ENCODE measurements around the gene LHX3. TPM values are rescaled to one million over a fixed set of nuclear protein-coding genes. Genes with fewer than 3 reads are reported as not detected.

LHX3 gene
- total RNA-seq, 2 experiments from 2014 or later: not detected

DNA sequence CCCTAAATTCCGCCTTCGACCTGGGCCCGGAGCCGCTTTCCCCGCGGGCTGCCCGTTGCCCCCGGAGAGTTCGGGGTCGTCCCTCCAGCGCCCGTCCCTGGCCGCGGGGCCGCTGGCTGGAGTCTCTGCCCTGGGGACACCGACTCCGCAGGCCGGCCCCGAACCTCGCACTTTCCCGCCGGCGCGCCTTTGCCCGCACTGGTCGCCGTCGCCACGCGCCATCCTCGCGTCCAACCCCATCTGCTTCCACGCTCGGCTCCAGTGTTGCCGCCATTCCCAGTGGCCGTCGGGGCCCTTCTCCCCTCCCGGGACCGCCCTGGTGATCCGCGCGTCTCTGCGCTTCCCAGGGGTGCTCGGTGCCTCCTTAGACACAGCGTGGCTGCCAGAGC is 11.0 kb downstream of the LHX3 start:
- Mint-ChIP-seq H3K27ac (no peak overlapping the region), H3K36me3 (ENCODE audit: low read depth) (no peaks in the 10 kb centered on the region)

DNA sequence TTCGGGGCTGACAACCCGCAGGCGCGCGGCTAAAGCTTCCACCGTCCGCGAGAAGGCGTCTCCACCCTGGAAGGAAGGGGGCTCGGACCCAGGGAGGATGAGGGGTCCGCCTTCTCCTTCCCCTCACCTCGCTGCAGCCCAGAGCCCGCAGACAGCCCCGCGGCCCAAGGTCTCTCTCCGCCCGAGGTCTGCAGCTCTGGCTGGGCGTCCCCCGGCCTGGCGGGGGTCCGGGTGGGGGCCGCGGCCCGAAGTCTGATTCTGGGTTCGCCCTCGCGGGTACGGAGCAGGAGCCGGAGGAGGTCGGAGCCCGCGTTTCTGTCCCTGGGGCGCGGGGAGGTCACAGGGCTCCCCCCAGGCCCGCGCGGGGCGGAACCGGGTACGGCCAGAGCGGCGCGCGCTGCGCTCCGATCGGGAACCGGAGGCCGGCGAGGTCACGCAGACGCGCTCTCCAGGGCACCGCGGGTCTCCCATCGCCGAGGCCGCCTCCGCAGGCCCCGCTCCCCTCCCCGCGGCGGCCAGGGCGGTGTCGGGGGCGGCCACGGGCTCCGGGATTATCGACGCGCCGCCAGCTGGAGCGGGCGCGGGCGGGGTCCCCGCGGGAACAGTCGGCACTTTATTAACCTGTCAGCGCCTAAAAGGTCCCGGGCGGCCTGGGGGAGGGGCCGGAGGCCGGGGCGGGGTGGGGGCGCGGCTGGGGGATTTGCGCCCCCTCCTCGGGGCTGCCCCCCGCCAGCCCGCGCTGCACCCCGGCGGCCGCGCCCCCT is 11.6 kb downstream of the LHX3 start:
- no peaks in the 10 kb centered on the region for H3K36me3 Mint-ChIP-seq (ENCODE audit: low read depth)
- peaks cover 7% of the 10 kb centered on the region for H3K4me1 Mint-ChIP-seq
- intact Hi-C loops (cut with DNase I, micrococcal nuclease): no loop called here
- no peak overlapping the region for H3K4me3 Mint-ChIP-seq
- no peak overlapping the region for H3K27ac Mint-ChIP-seq
- DNase-seq (no peak), ATAC-seq (no peak)
- H3K9me3 Mint-ChIP-seq (ENCODE audit: low read depth): no peaks in the 10 kb centered on the region
- ChIA-PET POLR2A (no interaction called here), CTCF (interaction anchor here (0.6 kb wide), 1 partner anchor 1727 kb away, joined by 4 read pairs; no protein-coding TSS in a partner anchor)
- H3K27me3 Mint-ChIP-seq: peaks cover 56% of the 10 kb centered on the region

More for the DNA sequence above, 11.0 kb downstream of the LHX3 start:
- ATAC-seq: no peak
- H3K4me1 Mint-ChIP-seq: peaks cover 7% of the 10 kb centered on the region
- H3K4me3 Mint-ChIP-seq: no peak overlapping the region
- no peak for DNase-seq
- H3K27me3 Mint-ChIP-seq: peaks cover 58% of the 10 kb centered on the region
- POLR2A ChIA-PET: no interaction called here
- intact Hi-C loops (cut with DNase I, micrococcal nuclease): no loop called here
- no peaks in the 10 kb centered on the region for H3K9me3 Mint-ChIP-seq (ENCODE audit: low read depth)
- CTCF ChIA-PET: no interaction called here

DNA sequence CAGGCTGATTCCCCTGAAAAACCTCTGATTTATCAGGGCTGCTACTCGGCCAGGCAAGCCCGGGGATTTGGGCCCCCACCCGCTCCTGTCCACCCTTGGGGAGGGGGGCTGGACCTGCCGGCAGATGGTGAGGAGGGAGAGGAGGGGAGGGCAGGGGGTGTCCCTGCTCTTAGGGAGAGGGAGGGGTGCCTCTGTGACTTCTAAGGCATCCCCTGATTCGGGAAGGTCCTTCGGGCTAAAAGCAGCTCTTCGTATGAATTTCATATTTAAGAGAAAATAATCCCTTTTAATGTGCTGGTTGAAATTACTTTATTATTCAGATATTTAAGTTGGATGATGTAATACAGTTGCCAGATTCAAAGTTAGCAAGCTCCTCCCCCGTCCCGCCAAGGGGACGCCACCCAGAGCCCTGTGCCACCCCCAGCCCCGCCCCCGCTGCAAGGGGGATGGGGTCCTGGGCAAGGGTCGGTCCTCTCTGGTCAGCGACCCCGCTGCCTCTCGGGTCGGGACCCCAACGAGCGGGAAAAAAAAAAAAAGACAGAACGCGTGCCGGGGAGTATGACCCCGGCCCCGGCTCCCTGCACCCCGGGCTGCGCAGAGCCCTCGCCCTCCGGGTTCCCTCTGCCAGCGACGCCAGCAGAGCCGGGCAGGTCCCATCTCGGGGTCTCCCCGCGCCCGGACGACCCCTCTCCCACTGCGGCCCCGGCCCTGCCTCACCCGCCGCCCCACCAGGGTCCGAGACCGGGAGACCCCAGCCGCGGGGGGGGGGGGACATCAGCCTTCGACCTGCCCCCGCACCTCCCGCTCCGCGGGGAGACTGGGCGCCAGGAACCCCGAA is 12.4 kb downstream of the LHX3 start:
- H3K4me3 Mint-ChIP-seq: no peak overlapping the region
- CTCF ChIA-PET: interaction anchor here (0.5 to 0.6 kb wide), 3 partner anchors 473 to 1727 kb away, joined by 3 to 4 read pairs (median 4); no protein-coding TSS in a partner anchor
- H3K27ac Mint-ChIP-seq: no peak overlapping the region
- POLR2A ChIA-PET: no interaction called here
- H3K9me3 Mint-ChIP-seq (ENCODE audit: low read depth): no peaks in the 10 kb centered on the region
- no peaks in the 10 kb centered on the region for H3K36me3 Mint-ChIP-seq (ENCODE audit: low read depth)
- peaks cover 53% of the 10 kb centered on the region for H3K27me3 Mint-ChIP-seq
- DNase-seq (no peak), ATAC-seq (no peak)
- peaks cover 7% of the 10 kb centered on the region for H3K4me1 Mint-ChIP-seq
- intact Hi-C loops (cut with DNase I, micrococcal nuclease): no loop called here

GRCh38 chr9:136191960-136192286 is 13.0 kb downstream of the LHX3 start:
- ATAC-seq: no peak
- H3K36me3 Mint-ChIP-seq (ENCODE audit: low read depth): no peaks in the 10 kb centered on the region
- H3K4me3 Mint-ChIP-seq: no peak overlapping the region
- peaks cover 7% of the 10 kb centered on the region for H3K4me1 Mint-ChIP-seq
- no peak for DNase-seq
- no peaks in the 10 kb centered on the region for H3K9me3 Mint-ChIP-seq (ENCODE audit: low read depth)
- ChIA-PET POLR2A (no interaction called here), CTCF (interaction anchor here (0.5 to 0.6 kb wide), 2 partner anchors 472 to 485 kb away, joined by 3 to 4 read pairs; no protein-coding TSS in a partner anchor)
- no peak overlapping the region for H3K27ac Mint-ChIP-seq
- intact Hi-C loops (cut with DNase I, micrococcal nuclease): no loop called here
- H3K27me3 Mint-ChIP-seq: peaks cover 55% of the 10 kb centered on the region

GRCh38 chr9:136191099-136191959 is 13.6 kb downstream of the LHX3 start:
- Mint-ChIP-seq H3K4me3 (no peak overlapping the region), H3K4me1 (peaks cover 3% of the 10 kb centered on the region), H3K9me3 (ENCODE audit: low read depth) (no peaks in the 10 kb centered on the region), H3K27ac (no peak overlapping the region), H3K36me3 (ENCODE audit: low read depth) (no peaks in the 10 kb centered on the region), H3K27me3 (peaks cover 49% of the 10 kb centered on the region)
- intact Hi-C loops (cut with DNase I, micrococcal nuclease): no loop called here
- ChIA-PET CTCF (no interaction called here), POLR2A (no interaction called here)
- no peak for DNase-seq
- ATAC-seq: no peak

DNA sequence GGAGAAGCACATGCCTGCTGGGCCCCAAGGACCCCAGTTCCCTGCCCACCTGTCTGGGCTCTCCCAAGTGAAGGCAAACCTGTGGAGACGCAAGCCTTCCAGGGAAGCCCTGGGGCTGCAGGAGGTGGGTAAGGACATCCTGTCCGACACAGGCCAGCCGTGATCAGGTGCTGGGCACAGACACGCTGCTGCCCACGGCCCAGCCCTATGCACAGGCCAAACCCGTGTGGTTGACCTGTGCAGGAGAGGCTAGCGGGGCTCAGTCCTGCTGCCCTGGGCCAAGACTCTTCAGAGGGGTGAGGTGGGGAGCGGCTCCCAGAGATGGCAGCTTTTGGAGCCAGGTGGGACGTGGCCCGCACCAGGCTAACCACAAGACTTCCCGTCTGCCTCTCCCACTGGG is 14.3 kb downstream of the LHX3 start:
- Mint-ChIP-seq H3K4me3 (no peak overlapping the region), H3K27me3 (peaks cover 44% of the 10 kb centered on the region), H3K27ac (no peak overlapping the region), H3K36me3 (ENCODE audit: low read depth) (no peaks in the 10 kb centered on the region), H3K9me3 (ENCODE audit: low read depth) (no peaks in the 10 kb centered on the region), H3K4me1 (no peaks in the 10 kb centered on the region)
- ATAC-seq (no peak), DNase-seq (no peak)
- ChIA-PET CTCF (no interaction called here), POLR2A (no interaction called here)
- intact Hi-C loops (cut with DNase I, micrococcal nuclease): no loop called here

DNA sequence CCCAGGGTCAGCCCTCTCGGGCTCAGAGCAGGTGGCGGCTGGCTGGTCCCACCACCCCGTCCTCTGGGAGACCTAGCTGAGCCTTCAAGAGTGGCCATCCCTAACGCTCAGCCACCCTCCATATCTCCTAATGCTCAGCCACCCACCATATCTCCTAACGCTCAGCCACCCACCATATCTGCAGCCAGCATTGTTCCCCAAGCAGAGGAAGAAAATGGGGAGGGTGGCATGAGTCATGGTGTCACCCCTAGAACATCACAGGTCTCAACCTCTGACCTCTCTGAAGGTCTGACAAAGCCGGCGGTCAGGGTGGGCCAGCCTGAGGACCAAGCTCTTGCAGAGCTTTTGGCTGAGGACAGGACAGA is 14.7 kb downstream of the LHX3 start:
- Mint-ChIP-seq H3K36me3 (ENCODE audit: low read depth) (no peaks in the 10 kb centered on the region), H3K27ac (no peak overlapping the region), H3K9me3 (ENCODE audit: low read depth) (no peaks in the 10 kb centered on the region), H3K4me1 (no peaks in the 10 kb centered on the region), H3K27me3 (peaks cover 43% of the 10 kb centered on the region), H3K4me3 (no peak overlapping the region)
- no peak for ATAC-seq
- ChIA-PET POLR2A (no interaction called here), CTCF (no interaction called here)
- no peak for DNase-seq
- intact Hi-C loops (cut with DNase I, micrococcal nuclease): no loop called here

DNA sequence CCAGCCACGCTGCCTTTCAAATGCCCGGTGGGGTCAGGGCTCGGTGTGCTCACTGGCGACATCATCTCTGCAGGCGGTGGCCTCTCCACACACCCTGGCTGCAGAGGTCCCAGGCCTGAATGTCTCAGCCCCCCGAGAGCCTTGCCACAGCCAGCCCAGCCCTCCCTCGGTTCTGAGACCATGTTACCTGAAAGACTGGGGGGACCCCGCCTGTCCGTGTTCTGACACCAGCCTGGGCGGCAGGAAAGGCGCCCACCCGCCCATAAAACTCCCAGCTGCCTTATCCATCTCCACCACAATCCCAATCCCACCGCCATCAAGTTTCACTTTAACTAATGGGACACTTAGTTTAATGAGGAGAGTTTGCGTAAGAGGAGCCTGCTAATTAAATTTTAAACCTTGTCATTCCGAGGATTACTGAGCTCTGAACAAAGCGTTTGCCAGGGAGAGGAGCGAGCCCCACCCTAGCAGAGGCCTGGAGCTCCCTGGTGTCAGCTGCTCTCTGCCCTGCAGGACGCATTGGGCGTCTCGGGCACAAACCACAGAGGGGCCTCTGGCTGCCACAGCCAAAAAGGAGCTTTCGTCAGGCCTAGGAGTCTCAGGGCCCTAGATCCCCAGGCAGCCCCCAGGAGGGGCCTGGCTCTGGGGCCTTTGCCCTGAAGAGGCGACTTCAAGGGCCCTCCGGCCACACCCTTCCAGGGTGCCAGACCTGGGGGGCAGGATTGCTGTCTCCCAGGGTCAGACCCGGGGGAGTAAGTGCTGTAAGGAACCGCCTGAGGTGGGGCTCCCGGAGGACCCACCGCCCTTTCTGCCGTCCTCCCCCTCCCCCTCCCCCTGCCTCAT is 15.3 kb downstream of the LHX3 start:
- no peak overlapping the region for H3K4me3 Mint-ChIP-seq
- peaks cover 41% of the 10 kb centered on the region for H3K27me3 Mint-ChIP-seq
- no peaks in the 10 kb centered on the region for H3K36me3 Mint-ChIP-seq (ENCODE audit: low read depth)
- ChIA-PET CTCF (no interaction called here), POLR2A (no interaction called here)
- intact Hi-C loops (cut with DNase I, micrococcal nuclease): no loop called here
- ATAC-seq: no peak
- no peaks in the 10 kb centered on the region for H3K9me3 Mint-ChIP-seq (ENCODE audit: low read depth)
- no peak for DNase-seq
- H3K4me1 Mint-ChIP-seq: no peaks in the 10 kb centered on the region
- H3K27ac Mint-ChIP-seq: no peak overlapping the region

DNA sequence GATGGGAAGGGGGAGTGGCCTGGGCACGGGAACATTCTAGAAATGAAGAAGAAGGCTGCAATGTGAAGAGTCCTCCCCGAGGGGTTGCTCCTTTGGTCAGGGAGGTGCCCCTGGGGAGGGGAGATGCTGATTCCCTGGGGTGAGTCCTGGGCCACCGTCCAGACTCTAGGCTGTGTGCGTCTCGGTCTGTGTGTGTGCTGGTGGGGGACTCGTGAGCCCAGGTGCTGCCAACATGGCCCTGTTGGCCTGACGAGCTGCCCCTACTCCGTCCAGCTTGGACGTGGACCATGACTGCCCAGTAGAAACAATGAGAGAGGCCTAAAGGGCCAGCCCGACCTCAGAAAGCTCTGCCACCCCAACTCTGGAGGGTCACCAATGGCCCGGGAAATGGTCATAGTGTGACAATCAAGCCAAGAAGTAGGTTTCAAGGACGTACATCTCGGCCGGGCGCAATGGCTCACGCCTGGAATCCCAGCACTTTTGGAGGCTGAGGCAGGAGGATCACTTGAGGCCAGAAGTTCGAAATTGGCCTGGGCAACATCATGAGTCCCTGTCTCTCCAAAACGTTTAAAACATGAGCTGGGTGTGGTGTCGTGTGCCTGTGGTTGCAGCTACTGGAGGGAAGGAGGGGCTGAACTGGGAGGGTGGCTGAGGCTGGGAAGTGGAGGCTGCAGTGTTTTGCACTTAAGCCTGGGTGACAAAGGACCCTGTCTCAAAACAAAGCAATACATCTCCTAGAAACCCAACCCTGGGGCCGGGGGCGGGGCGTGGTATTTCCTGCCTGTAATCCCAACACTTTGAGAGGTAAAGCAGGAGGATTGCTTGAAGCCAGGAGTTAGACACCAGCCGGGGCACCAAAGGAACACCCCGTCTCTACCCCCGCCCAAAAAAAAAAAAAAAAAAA is 17.0 kb downstream of the LHX3 start:
- H3K27me3 Mint-ChIP-seq: peaks cover 38% of the 10 kb centered on the region
- H3K4me3 Mint-ChIP-seq: no peak overlapping the region
- no peaks in the 10 kb centered on the region for H3K36me3 Mint-ChIP-seq (ENCODE audit: low read depth)
- ChIA-PET POLR2A (no interaction called here), CTCF (no interaction called here)
- no peaks in the 10 kb centered on the region for H3K9me3 Mint-ChIP-seq (ENCODE audit: low read depth)
- DNase-seq (no peak), ATAC-seq (no peak)
- H3K27ac Mint-ChIP-seq: no peak overlapping the region
- intact Hi-C loops (cut with DNase I, micrococcal nuclease): no loop called here
- no peaks in the 10 kb centered on the region for H3K4me1 Mint-ChIP-seq

GRCh38 chr9:136187197-136187596 is 17.7 kb downstream of the LHX3 start:
- ATAC-seq (no peak), DNase-seq (peak; percentile 1)
- no peaks in the 10 kb centered on the region for H3K9me3 Mint-ChIP-seq (ENCODE audit: low read depth)
- no peak overlapping the region for H3K4me3 Mint-ChIP-seq
- intact Hi-C loops (cut with DNase I, micrococcal nuclease): no loop called here
- no peaks in the 10 kb centered on the region for H3K4me1 Mint-ChIP-seq
- ChIA-PET CTCF (no interaction called here), POLR2A (no interaction called here)
- H3K27ac Mint-ChIP-seq: no peak overlapping the region
- peaks cover 38% of the 10 kb centered on the region for H3K27me3 Mint-ChIP-seq
- no peaks in the 10 kb centered on the region for H3K36me3 Mint-ChIP-seq (ENCODE audit: low read depth)

All from activated CD4-positive, alpha-beta T cell treated with anti-CD3 and anti-CD28 coated beads for 36 hours (primary cell).